Islet precursor cell (in vitro differentiated cells): ENCODE measurements around the gene TFAP2D.

Source experiments
- DNase-seq: peaks from one replicate; pipeline ENCODE4 v3.0.0-alpha.2; 2018

Gene TFAP2D

GRCh38 chr6:50819904-50820868 is 106.9 kb downstream of the TFAP2D start:
- DNase-seq, result no peak

GRCh38 chr6:50820869-50821264 is 107.5 kb downstream of the TFAP2D start:
- no peak for DNase-seq

GRCh38 chr6:50821441-50822077 is 108.2 kb downstream of the TFAP2D start:
- no peak for DNase-seq

- peak; percentile 76 for DNase-seq
Observed at GRCh38 chr6:50822078-50822476, 108.8 kb downstream of the TFAP2D start.
